Measurements from ENCODE around the gene WBP1. TPM values are rescaled to one million over a fixed set of nuclear protein-coding genes. Genes with fewer than 3 reads are reported as not detected.

WBP1 gene
- total RNA-seq, 1 experiment from 2014 or later: 66.0 TPM

- no peak for TF ChIP-seq E2F4 (CRISPR knock-in tag; IDR thresholded peaks at IDR 0.05; ENCODE audit: borderline replicate concordance, low read depth)
- no peak for TF ChIP-seq FOXK1 (CRISPR knock-in tag; IDR thresholded peaks at IDR 0.05)
Measured at GRCh38 chr2:74461187-74462053, 3.2 kb downstream of the WBP1 start (continued).

GRCh38 chr2:74462054-74462785 is 4.0 kb downstream of the WBP1 start:
- ChIA-PET CTCF (interaction anchor here (0.6 to 2.1 kb wide), 15 partner anchors 10 to 148 kb away, joined by 3 to 32 read pairs (median 5); partner anchors contain the start of genes CCDC142, MRPL53 and TTC31), POLR2A (interaction anchor here (0.8 to 1.2 kb wide), 2 partner anchors 20 to 22 kb away, joined by 3 to 5 read pairs; no protein-coding TSS in a partner anchor)
- no peak for DNase-seq (ENCODE audit: low spot score)
- Mint-ChIP-seq H3K36me3 (peaks cover 9% of the 10 kb centered on the region), H3K4me1 (peaks cover 21% of the 10 kb centered on the region), H3K9me3 (no peaks in the 10 kb centered on the region), H3K27me3 (ENCODE audit: low read depth) (no peaks in the 10 kb centered on the region), H3K4me3 (no peak overlapping the region; the same call in 1 of the 2 replicates), H3K27ac (no peak overlapping the region)
- no peak for ATAC-seq
- TF ChIP-seq GABPB1 (CRISPR knock-in tag; IDR thresholded peaks at IDR 0.05) (no peak), NFATC4 (CRISPR knock-in tag; IDR thresholded peaks at IDR 0.05) (no peak), ZNF281 (CRISPR knock-in tag; IDR thresholded peaks at IDR 0.05) (no peak), EMX1 (CRISPR knock-in tag; IDR thresholded peaks at IDR 0.05) (0 out of 2 replicates have a peak, but pooled peaks have one; percentile 37)

- TF ChIP-seq ZNF423 (CRISPR knock-in tag; IDR thresholded peaks at IDR 0.05) (no peak), ETV6 (CRISPR knock-in tag; IDR thresholded peaks at IDR 0.05) (no peak), AR (CRISPR knock-in tag; IDR thresholded peaks at IDR 0.05) (no peak), ZNF138 (CRISPR knock-in tag; conservative IDR thresholded peaks at IDR 0.05) (no peak), ZNF219 (CRISPR knock-in tag; IDR thresholded peaks at IDR 0.05; ENCODE audit: borderline replicate concordance) (no peak), CDX4 (CRISPR knock-in tag; IDR thresholded peaks at IDR 0.05; ENCODE audit: borderline replicate concordance) (no peak)
- H3K27ac Mint-ChIP-seq: no peak overlapping the region
- peak overlapping the region; percentile 3; the same call in 1 of the 2 replicates for H3K4me3 Mint-ChIP-seq
- POLR2A ChIA-PET: no interaction called here
- peaks cover 20% of the 10 kb centered on the region for H3K4me1 Mint-ChIP-seq
- DNase-seq (ENCODE audit: low spot score): no peak
- H3K27me3 Mint-ChIP-seq (ENCODE audit: low read depth): no peaks in the 10 kb centered on the region
- peaks cover 9% of the 10 kb centered on the region for H3K36me3 Mint-ChIP-seq
- CTCF ChIA-PET: interaction anchor here (2.0 kb wide), 1 partner anchor 12 kb away, joined by 8 read pairs; no protein-coding TSS in a partner anchor
- no peak for ATAC-seq
- H3K9me3 Mint-ChIP-seq: no peaks in the 10 kb centered on the region
Measured at GRCh38 chr2:74462786-74463105, 4.5 kb downstream of the WBP1 start.
